ENCODE results near the gene GALNT10.

GRCh38 chr5:154172785-154173184 lies 17.7 kb upstream of the GALNT10 start:
- TF ChIP-seq POLR2A (IDR thresholded peaks at IDR 0.05; ENCODE audit: low read depth) = no peak
- TF ChIP-seq, protein P1, sequence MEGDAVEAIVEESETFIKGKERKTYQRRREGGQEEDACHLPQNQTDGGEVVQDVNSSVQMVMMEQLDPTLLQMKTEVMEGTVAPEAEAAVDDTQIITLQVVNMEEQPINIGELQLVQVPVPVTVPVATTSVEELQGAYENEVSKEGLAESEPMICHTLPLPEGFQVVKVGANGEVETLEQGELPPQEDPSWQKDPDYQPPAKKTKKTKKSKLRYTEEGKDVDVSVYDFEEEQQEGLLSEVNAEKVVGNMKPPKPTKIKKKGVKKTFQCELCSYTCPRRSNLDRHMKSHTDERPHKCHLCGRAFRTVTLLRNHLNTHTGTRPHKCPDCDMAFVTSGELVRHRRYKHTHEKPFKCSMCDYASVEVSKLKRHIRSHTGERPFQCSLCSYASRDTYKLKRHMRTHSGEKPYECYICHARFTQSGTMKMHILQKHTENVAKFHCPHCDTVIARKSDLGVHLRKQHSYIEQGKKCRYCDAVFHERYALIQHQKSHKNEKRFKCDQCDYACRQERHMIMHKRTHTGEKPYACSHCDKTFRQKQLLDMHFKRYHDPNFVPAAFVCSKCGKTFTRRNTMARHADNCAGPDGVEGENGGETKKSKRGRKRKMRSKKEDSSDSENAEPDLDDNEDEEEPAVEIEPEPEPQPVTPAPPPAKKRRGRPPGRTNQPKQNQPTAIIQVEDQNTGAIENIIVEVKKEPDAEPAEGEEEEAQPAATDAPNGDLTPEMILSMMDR (IDR thresholded peaks at IDR 0.05) = no peak

Measured in esophagus muscularis mucosa (tissue), 3 donors.